ENCODE measurements around the gene TALDO1. TPM values are rescaled to one million over a fixed set of nuclear protein-coding genes. Genes with fewer than 3 reads are reported as not detected.

Gene TALDO1
- total and polyA plus RNA-seq, 2 experiments from 2014 or later: 353 to 402 TPM

GRCh38 chr11:706957-707816, 40.1 kb upstream of the TALDO1 start:
- Histone ChIP-seq H3K27me3 (ENCODE audit: insufficient read depth) (no peaks in the 10 kb centered on the region), H4K20me1 (replicated peaks; ENCODE audit: insufficient read depth) (no peaks in the 10 kb centered on the region), H3F3A (replicated peaks; ENCODE audit: low read depth) (0 out of 2 replicates have a peak, but pooled peaks cover 18% of the 10 kb centered on the region), H3K4me3 (peak overlapping the region; percentile 65), H3K79me2 (replicated peaks; ENCODE audit: insufficient read depth) (no peaks in the 10 kb centered on the region), H3K4me1 (ENCODE audit: insufficient read depth) (peaks cover 19% of the 10 kb centered on the region), H3K36me3 (ENCODE audit: insufficient read depth) (no peaks in the 10 kb centered on the region), H3K27ac (ENCODE audit: low read depth) (0 out of 2 replicates have a peak overlapping the region, but pooled peaks have one; percentile 39), H3K4me2 (peak overlapping the region; percentile 88), H2AFZ (peak overlapping the region; percentile 47), H3K9me2 (ENCODE audit: insufficient read depth) (no peaks in the 10 kb centered on the region)
- peak; percentile 42 for ATAC-seq
- Mint-ChIP-seq H3K27ac (no peak overlapping the region), H3K9me3 (no peaks in the 10 kb centered on the region), H3K36me3 (ENCODE audit: low read depth) (no peaks in the 10 kb centered on the region), H3K4me3 (peak overlapping the region; percentile 57; the same call in 2 of the 3 replicates), H3K4me1 (peaks cover 26% of the 10 kb centered on the region), H3K27me3 (ENCODE audit: insufficient read depth, low read depth, poor library complexity) (peaks cover 11% of the 10 kb centered on the region)
- TF ChIP-seq STAT1 (IDR thresholded peaks at IDR 0.05; ENCODE audit: unreplicated experiment) (no peak), ZNF331 (CRISPR knock-in tag; IDR thresholded peaks at IDR 0.05; ENCODE audit: low read depth) (no peak), CTCF (conservative IDR thresholded peaks at IDR 0.05; ENCODE audit: low read depth in 2 of 2) (peak in 1 of 2 experiments; percentile 14; a peak in 2 of 4 replicates), CREB1 (CRISPR knock-in tag; IDR thresholded peaks at IDR 0.05; ENCODE audit: low read depth) (no peak), EZH2 (IDR thresholded peaks at IDR 0.05; ENCODE audit: low read depth, unreplicated experiment) (no peak), POLR2AphosphoS5 (IDR thresholded peaks at IDR 0.05; ENCODE audit: low read depth) (no peak), NANOG (IDR thresholded peaks at IDR 0.05; ENCODE audit: borderline replicate concordance) (no peak), ZNF114 (CRISPR knock-in tag; IDR thresholded peaks at IDR 0.05) (no peak)
- DNase-seq (ENCODE audit: low spot score): peak; percentile 62

GRCh38 chr11:707817-708420, 39.3 kb upstream of the TALDO1 start:
- peaks cover 19% of the 10 kb centered on the region for H3K4me1 ChIP-seq (ENCODE audit: insufficient read depth)
- Mint-ChIP-seq H3K9me3 (no peaks in the 10 kb centered on the region), H3K4me1 (peaks cover 26% of the 10 kb centered on the region), H3K4me3 (peak overlapping the region; percentile 29; the same call in 1 of the 3 replicates), H3K27me3 (ENCODE audit: insufficient read depth, low read depth, poor library complexity) (peaks cover 11% of the 10 kb centered on the region), H3K27ac (no peak overlapping the region), H3K36me3 (ENCODE audit: low read depth) (no peaks in the 10 kb centered on the region)
- H3K4me3 ChIP-seq: peak overlapping the region; percentile 65; the same call in 1 of the 2 replicates
- TF ChIP-seq POLR2AphosphoS5 (IDR thresholded peaks at IDR 0.05; ENCODE audit: low read depth): no peak
- H3F3A ChIP-seq (replicated peaks; ENCODE audit: low read depth): 0 out of 2 replicates have a peak, but pooled peaks cover 18% of the 10 kb centered on the region
- peak overlapping the region; percentile 88 for H3K4me2 ChIP-seq
- H2AFZ ChIP-seq: no peak overlapping the region
- no peaks in the 10 kb centered on the region for H3K36me3 ChIP-seq (ENCODE audit: insufficient read depth)
- no peaks in the 10 kb centered on the region for H3K9me2 ChIP-seq (ENCODE audit: insufficient read depth)
- no peaks in the 10 kb centered on the region for H3K27me3 ChIP-seq (ENCODE audit: insufficient read depth)
- H3K79me2 ChIP-seq (replicated peaks; ENCODE audit: insufficient read depth): no peaks in the 10 kb centered on the region
- no peak for ATAC-seq
- H3K27ac ChIP-seq (ENCODE audit: low read depth): 0 out of 2 replicates have a peak overlapping the region, but pooled peaks have one; percentile 39
- no peak for DNase-seq (ENCODE audit: low spot score)
- H4K20me1 ChIP-seq (replicated peaks; ENCODE audit: insufficient read depth): no peaks in the 10 kb centered on the region
